ENCODE results near the gene ADGRF1. TPM values are rescaled to one million over a fixed set of nuclear protein-coding genes. Genes with fewer than 3 reads are reported as not detected.
"Not testable (repeated sequence)": the region's sequence is repeated elsewhere in the genome, so short reads cannot be mapped to it uniquely, and the experiment has no call there.

Gene ADGRF1
- not detected for total RNA-seq

DNA sequence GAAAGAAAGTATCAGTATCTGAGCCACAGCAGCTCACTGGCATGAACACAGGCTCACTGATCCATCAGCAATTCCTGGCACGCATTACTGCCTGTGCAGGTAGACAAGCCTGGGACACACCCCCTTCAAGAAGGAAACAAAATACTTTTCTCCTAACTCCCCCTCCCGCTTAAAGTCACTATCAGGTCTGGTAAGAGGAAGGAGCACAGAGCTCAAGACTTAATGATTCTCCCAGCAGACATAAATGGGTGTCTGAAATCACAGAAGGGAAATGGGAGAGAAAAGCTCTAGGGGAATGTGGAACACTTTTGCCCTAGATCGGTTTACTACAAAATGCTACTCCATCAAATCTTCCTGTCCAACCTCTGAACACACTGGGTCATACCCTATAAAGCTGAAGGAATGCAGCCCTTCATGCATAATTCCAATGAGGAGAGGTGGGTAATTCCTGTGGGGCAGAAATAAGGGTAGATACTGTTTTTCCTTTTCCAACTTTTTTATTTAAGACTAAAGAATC is at the start of gene ADGRF1:
TSS of gene ADGRF1 (minus strand) at position 58 of the 517 bp plus-strand sequence. CDS start 13,271 bp downstream, outside the sequence.
- no peaks in the 10 kb centered on the region for H3K4me1 Mint-ChIP-seq
- H3K27ac Mint-ChIP-seq, result no peak within 1 kb of the TSS
- no peak within 1 kb of the TSS for H3K4me3 Mint-ChIP-seq
- DNase-seq (no peak), ATAC-seq (ENCODE audit: low read depth) (no peak)
- peaks cover 7% of the 10 kb centered on the region for H3K27me3 Mint-ChIP-seq
- POLR2A ChIA-PET, result no interaction called here
- H3K36me3 Mint-ChIP-seq, result no peaks in the 10 kb centered on the region
- H3K9me3 Mint-ChIP-seq, result no peaks in the 10 kb centered on the region

DNA sequence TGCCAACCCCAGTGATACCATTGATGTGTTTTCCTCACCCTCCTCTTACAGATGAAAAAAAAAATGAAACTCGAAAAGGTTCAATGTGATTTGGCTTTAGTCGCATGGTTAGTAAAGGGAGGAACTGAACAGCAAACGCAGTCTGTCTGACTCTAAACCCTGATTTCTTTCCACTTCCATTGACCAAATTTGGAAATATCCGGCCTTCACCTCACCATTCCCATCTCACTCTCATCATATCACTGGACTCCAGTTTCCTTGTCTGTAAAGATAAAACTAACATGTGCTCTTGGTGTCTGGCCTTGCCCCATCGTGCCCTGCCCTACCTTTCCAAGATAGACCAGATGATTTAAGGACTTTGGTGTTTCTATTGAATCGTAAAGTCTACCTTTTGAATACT is 48.7 kb upstream of the ADGRF1 start:
- DNase-seq (no peak), ATAC-seq (ENCODE audit: low read depth) (no peak)
- Mint-ChIP-seq H3K36me3 (no peaks in the 10 kb centered on the region), H3K27me3 (peaks cover 9% of the 10 kb centered on the region), H3K4me1 (no peaks in the 10 kb centered on the region), H3K4me3 (no peak overlapping the region), H3K27ac (no peak overlapping the region), H3K9me3 (no peaks in the 10 kb centered on the region)
- POLR2A ChIA-PET, result no interaction called here

DNA sequence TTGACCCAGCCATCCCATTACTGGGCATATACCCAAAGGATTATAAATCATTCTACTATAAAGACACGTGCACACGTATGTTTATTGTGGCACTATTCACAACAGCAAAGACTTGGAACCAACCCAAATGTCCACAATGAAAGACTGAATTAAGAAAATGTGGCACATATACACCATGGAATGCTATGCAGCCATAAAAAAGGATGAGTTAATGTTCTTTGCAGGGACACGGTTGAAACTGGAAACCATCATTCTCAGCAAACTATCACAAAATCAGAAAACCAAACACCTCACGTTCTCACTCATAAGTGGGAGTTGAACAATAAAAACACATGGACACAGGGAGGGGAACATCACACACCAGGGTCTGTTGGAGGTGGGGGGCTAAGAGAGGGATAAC is 47.3 kb upstream of the ADGRF1 start:
- DNase-seq; ATAC-seq (ENCODE audit: low read depth); POLR2A ChIA-PET; H3K27me3 Mint-ChIP-seq; H3K4me1 Mint-ChIP-seq; H3K9me3 Mint-ChIP-seq; H3K27ac Mint-ChIP-seq; H3K4me3 Mint-ChIP-seq; H3K36me3 Mint-ChIP-seq: not testable (repeated sequence)

DNA sequence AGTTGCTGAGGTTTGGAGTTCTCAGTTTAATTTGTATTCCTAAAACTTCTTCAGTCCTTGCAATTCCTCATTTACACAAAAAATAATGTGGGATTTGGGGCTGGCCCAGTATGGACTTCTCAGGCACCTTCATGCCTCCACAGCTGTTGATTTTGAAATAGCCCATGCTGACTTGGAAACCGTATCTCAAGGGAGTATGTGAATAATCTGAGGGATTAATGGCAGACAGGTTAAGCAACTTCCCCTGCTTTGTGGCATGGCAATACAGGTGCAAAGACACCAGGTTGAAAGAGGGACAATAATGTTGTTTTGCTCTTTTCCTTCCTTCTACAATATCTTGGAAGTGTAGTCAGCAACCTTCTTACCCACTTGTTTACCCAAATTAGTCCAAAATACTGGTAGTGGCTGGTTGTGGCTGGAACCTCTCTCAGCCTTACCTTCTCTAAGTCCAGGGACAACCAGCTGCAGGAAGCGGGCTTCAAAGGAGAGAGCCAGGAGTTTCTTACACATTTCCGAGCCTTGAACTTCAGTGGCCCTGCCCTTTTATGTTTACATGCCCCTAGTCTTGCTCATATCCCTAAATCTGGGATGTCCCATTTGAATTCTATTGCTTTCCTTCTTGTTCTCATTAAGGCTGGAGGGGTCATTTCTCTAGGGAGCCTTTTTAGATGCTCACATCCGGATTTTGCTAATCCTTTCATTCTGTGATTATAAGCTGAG is 44.1 kb upstream of the ADGRF1 start:
- H3K27ac Mint-ChIP-seq, result no peak overlapping the region
- ATAC-seq (ENCODE audit: low read depth) (no peak), DNase-seq (no peak)
- H3K36me3 Mint-ChIP-seq, result no peaks in the 10 kb centered on the region
- peaks cover 5% of the 10 kb centered on the region for H3K27me3 Mint-ChIP-seq
- H3K4me1 Mint-ChIP-seq, result no peaks in the 10 kb centered on the region
- POLR2A ChIA-PET, result no interaction called here
- no peak overlapping the region for H3K4me3 Mint-ChIP-seq
- no peaks in the 10 kb centered on the region for H3K9me3 Mint-ChIP-seq

DNA sequence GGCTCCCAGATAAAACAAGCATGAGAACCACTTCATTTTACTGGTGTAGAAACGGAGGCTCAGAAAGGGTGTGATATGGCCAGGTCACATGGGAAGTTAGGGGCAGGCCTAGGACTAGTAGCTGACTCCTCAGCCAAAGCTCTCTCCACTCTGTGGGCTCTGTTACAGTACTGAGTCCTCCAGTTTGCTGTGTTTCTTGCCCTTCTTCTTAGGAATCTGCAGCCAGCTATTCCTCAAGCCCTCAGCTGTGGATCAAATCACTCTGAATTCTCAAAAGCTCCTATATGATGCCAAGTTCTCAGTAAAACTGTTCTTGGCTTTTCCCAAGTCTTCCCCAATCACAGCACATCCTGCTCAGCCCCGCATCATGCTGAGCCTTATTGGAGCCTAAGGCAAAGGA is 42.5 kb upstream of the ADGRF1 start:
- Mint-ChIP-seq H3K27ac (no peak overlapping the region), H3K4me3 (no peak overlapping the region), H3K9me3 (no peaks in the 10 kb centered on the region), H3K36me3 (no peaks in the 10 kb centered on the region), H3K4me1 (no peaks in the 10 kb centered on the region), H3K27me3 (peaks cover 5% of the 10 kb centered on the region)
- POLR2A ChIA-PET, result no interaction called here
- ATAC-seq (ENCODE audit: low read depth), result no peak
- DNase-seq, result no peak

DNA sequence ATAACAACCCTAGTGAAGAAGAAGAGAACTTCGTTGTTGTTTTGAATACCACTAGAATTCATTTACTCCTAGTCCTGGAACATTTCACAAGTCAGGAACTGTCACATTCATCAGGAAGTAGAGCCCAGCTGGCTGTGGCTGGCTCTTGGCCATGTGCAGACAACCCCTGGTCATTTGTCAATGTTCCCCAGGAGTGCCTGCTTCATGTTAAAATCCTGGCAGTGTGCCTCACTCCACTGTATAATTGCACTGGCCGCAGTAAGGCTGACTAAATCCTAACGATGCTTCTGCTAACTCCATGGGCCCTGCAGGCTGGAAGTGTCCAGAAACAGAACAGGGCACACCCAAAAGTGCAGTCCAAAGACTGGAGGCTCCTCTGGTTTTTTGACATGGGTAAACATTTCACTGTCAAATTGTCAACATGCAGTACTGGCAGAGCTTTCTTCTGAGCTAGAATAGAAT is 41.5 kb upstream of the ADGRF1 start:
- POLR2A ChIA-PET, result no interaction called here
- Mint-ChIP-seq H3K36me3 (no peaks in the 10 kb centered on the region), H3K27me3 (peaks cover 5% of the 10 kb centered on the region), H3K4me3 (no peak overlapping the region), H3K4me1 (no peaks in the 10 kb centered on the region), H3K27ac (no peak overlapping the region), H3K9me3 (no peaks in the 10 kb centered on the region)
- ATAC-seq (ENCODE audit: low read depth) (no peak), DNase-seq (no peak)

- Mint-ChIP-seq H3K36me3 (no peaks in the 10 kb centered on the region), H3K4me1 (no peaks in the 10 kb centered on the region), H3K4me3 (no peak overlapping the region), H3K27me3 (peaks cover 26% of the 10 kb centered on the region), H3K9me3 (no peaks in the 10 kb centered on the region), H3K27ac (no peak overlapping the region)
- no peak for ATAC-seq (ENCODE audit: low read depth)
- POLR2A ChIA-PET, result interaction anchor here (0.6 kb wide), 1 partner anchor 14 kb away, joined by 4 read pairs; no protein-coding TSS in a partner anchor
- DNase-seq, result no peak
These were observed 38.0 kb upstream of the ADGRF1 start for GRCh38 chr6:47080083-47080596.

DNA sequence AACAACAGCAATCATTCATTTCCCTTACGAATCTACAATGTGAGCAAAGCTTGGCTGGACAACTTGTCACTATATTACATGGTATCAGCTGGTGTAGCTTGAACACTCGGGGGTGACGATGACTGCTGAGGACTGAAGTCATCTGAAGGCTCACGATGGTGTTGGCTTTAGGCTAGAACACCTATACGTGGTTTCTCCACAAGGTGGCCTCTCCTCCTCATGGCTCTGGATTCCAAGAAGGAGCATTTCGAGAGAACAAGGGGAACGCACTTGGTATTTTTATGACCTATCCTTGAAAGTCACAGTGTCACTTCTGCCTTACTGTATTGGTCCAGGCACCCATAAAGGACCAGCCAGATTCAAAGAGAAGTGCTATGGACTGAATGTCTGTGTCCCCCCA is 37.5 kb upstream of the ADGRF1 start:
- no peak overlapping the region for H3K4me3 Mint-ChIP-seq
- peaks cover 28% of the 10 kb centered on the region for H3K27me3 Mint-ChIP-seq
- ATAC-seq (ENCODE audit: low read depth) (no peak), DNase-seq (no peak)
- H3K4me1 Mint-ChIP-seq, result no peaks in the 10 kb centered on the region
- no peaks in the 10 kb centered on the region for H3K9me3 Mint-ChIP-seq
- no peak overlapping the region for H3K27ac Mint-ChIP-seq
- no peaks in the 10 kb centered on the region for H3K36me3 Mint-ChIP-seq
- POLR2A ChIA-PET, result no interaction called here

- ATAC-seq (ENCODE audit: low read depth) (no peak), DNase-seq (no peak)
- POLR2A ChIA-PET, result no interaction called here
- no peaks in the 10 kb centered on the region for H3K4me1 Mint-ChIP-seq
- H3K9me3 Mint-ChIP-seq, result no peaks in the 10 kb centered on the region
- H3K36me3 Mint-ChIP-seq, result no peaks in the 10 kb centered on the region
- H3K27ac Mint-ChIP-seq, result no peak overlapping the region
- no peak overlapping the region for H3K4me3 Mint-ChIP-seq
- peaks cover 28% of the 10 kb centered on the region for H3K27me3 Mint-ChIP-seq
These were observed 36.9 kb upstream of the ADGRF1 start for GRCh38 chr6:47078991-47079390.

GRCh38 chr6:47076422-47077344 is 34.6 kb upstream of the ADGRF1 start:
- POLR2A ChIA-PET, result no interaction called here
- no peak overlapping the region for H3K27ac Mint-ChIP-seq
- no peaks in the 10 kb centered on the region for H3K9me3 Mint-ChIP-seq
- no peaks in the 10 kb centered on the region for H3K36me3 Mint-ChIP-seq
- no peaks in the 10 kb centered on the region for H3K4me1 Mint-ChIP-seq
- H3K27me3 Mint-ChIP-seq, result peaks cover 26% of the 10 kb centered on the region
- DNase-seq (no peak), ATAC-seq (ENCODE audit: low read depth) (no peak)
- H3K4me3 Mint-ChIP-seq, result no peak overlapping the region

- no peak overlapping the region for H3K4me3 Mint-ChIP-seq
- no peaks in the 10 kb centered on the region for H3K36me3 Mint-ChIP-seq
- POLR2A ChIA-PET, result no interaction called here
- H3K27ac Mint-ChIP-seq, result no peak overlapping the region
- H3K27me3 Mint-ChIP-seq, result peaks cover 26% of the 10 kb centered on the region
- ATAC-seq (ENCODE audit: low read depth) (no peak), DNase-seq (no peak)
- no peaks in the 10 kb centered on the region for H3K4me1 Mint-ChIP-seq
- H3K9me3 Mint-ChIP-seq, result no peaks in the 10 kb centered on the region
These were observed 33.7 kb upstream of the ADGRF1 start for GRCh38 chr6:47075741-47076421.

- POLR2A ChIA-PET, result no interaction called here
- Mint-ChIP-seq H3K27ac (no peak overlapping the region), H3K36me3 (no peaks in the 10 kb centered on the region), H3K27me3 (peaks cover 26% of the 10 kb centered on the region), H3K4me3 (no peak overlapping the region), H3K4me1 (no peaks in the 10 kb centered on the region), H3K9me3 (no peaks in the 10 kb centered on the region)
- no peak for ATAC-seq (ENCODE audit: low read depth)
- no peak for DNase-seq
These were observed 33.0 kb upstream of the ADGRF1 start for GRCh38 chr6:47075168-47075567.

All from activated naive CD8-positive, alpha-beta T cell treated with anti-CD3 and anti-CD28 coated beads, Interleukin-2, amount 10 ng/mL, durations not matched to agents 7 days and 5 days (primary cell).